Activated CD4-positive, alpha-beta memory T cell treated with anti-CD3 and anti-CD28 coated beads for 36 hours (primary cell): ENCODE data around the gene HOXC10. TPM values are rescaled to one million over a fixed set of nuclear protein-coding genes. Genes with fewer than 3 reads are reported as not detected.
A peak's percentile ranks its signal among the peaks of the same experiment; 100 is the strongest.

Experiments
- CTCF ChIA-PET: fragments of 350-600 bp; sonication (Branson Sonifier 250); formaldehyde crosslinking; loops from one replicate; lab custom pipeline; 2021; ENCODE audit warnings: antibody characterized with exemption, inconsistent platforms; lab: Charles Lee
- POLR2A ChIA-PET: fragments of 350-600 bp; sonication (Branson Sonifier 250); formaldehyde crosslinking; loops from one replicate; lab custom pipeline; 2021; ENCODE audit warnings: antibody characterized with exemption; lab: Charles Lee
- DNase-seq: peaks from one replicate; pipeline ENCODE4 v3.0.0-alpha.2; 2020
- H3K27ac Mint-ChIP-seq: one replicate; pipeline ENCODE4 v1.8.0; 2021; ENCODE audit warnings: mixed read lengths
- H3K27me3 Mint-ChIP-seq: one replicate; pipeline ENCODE4 v1.8.0; 2021; ENCODE audit warnings: mixed read lengths
- H3K36me3 Mint-ChIP-seq: one replicate; pipeline ENCODE4 v1.8.0; 2021; ENCODE audit warnings: mixed read lengths
- H3K4me1 Mint-ChIP-seq: one replicate; pipeline ENCODE4 v1.8.0; 2021; ENCODE audit warnings: low read depth, mixed read lengths
- H3K4me3 Mint-ChIP-seq: one replicate; pipeline ENCODE4 v1.8.0; 2021; ENCODE audit warnings: mild to moderate bottlenecking, mixed read lengths
- H3K9me3 Mint-ChIP-seq: one replicate; pipeline ENCODE4 v1.8.0; 2021; ENCODE audit warnings: mixed read lengths
- intact Hi-C: fragments of 100-400 bp; cut with micrococcal nuclease; formaldehyde crosslinking; loops from one replicate; pipeline ENCODE4 v1.15.1; 2023
- total RNA-seq, 2 experiments: library from RNA; stranded (reverse); gene quantifications; one replicate each; pipeline ENCODE4 v1.2.3, GENCODE V29; 2021

Gene HOXC10
- total RNA-seq, 2 experiments from 2014 or later: not detected

DNA sequence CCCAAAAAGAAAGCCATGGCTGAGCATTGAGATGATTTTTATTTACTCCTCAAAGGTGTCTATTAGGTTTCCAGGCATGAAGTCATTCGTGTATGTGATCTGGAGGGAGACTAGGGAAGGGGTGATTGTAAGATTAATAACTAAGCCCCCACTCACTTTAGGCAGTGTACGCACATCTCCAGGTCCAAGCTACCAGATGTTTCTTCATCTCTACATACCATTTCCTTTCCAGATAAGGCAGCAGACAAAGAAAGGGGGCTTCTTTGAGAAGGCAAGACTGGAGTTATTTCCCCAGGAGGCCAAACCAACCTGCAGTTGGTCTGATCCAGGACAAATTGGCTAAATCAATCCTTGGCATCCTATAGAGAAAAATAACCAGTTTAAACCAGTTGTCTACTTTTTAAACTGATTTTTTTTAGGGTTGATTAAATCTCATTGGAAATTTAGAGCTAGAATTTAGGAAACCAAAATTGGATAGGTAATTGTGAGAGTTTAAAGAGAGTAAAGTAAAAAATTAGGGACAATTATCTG, 42.4 kb upstream of the HOXC10 start:
- intact Hi-C loops: no loop called here
- Mint-ChIP-seq H3K36me3 (no peaks in the 10 kb centered on the region), H3K4me3 (no peak overlapping the region), H3K27ac (no peak overlapping the region), H3K4me1 (peaks cover 5% of the 10 kb centered on the region), H3K27me3 (peaks cover 76% of the 10 kb centered on the region), H3K9me3 (no peaks in the 10 kb centered on the region)
- DNase-seq: no peak
- CTCF ChIA-PET: interaction anchor here (0.6 kb wide), 1 partner anchor 259 kb away, joined by 3 read pairs; no protein-coding TSS in a partner anchor
- POLR2A ChIA-PET: no interaction called here

- intact Hi-C loops: no loop called here
- DNase-seq: no peak
- CTCF ChIA-PET: no interaction called here
- Mint-ChIP-seq H3K4me1 (peaks cover 5% of the 10 kb centered on the region), H3K9me3 (no peaks in the 10 kb centered on the region), H3K36me3 (no peaks in the 10 kb centered on the region), H3K27me3 (peaks cover 79% of the 10 kb centered on the region), H3K27ac (no peak overlapping the region), H3K4me3 (no peak overlapping the region)
- POLR2A ChIA-PET: no interaction called here
Measured at GRCh38 chr12:53944209-53944608, 40.7 kb upstream of the HOXC10 start.

GRCh38 chr12:53944907-53945847, 39.8 kb upstream of the HOXC10 start:
- POLR2A ChIA-PET: no interaction called here
- intact Hi-C loops: no loop called here
- Mint-ChIP-seq H3K36me3 (no peaks in the 10 kb centered on the region), H3K9me3 (no peaks in the 10 kb centered on the region), H3K27ac (no peak overlapping the region), H3K27me3 (peaks cover 78% of the 10 kb centered on the region), H3K4me3 (no peak overlapping the region), H3K4me1 (peaks cover 5% of the 10 kb centered on the region)
- no peak for DNase-seq
- CTCF ChIA-PET: interaction anchor here (1.0 to 1.4 kb wide), 2 partner anchors 41 to 188 kb away, joined by 3 read pairs; no protein-coding TSS in a partner anchor

DNA sequence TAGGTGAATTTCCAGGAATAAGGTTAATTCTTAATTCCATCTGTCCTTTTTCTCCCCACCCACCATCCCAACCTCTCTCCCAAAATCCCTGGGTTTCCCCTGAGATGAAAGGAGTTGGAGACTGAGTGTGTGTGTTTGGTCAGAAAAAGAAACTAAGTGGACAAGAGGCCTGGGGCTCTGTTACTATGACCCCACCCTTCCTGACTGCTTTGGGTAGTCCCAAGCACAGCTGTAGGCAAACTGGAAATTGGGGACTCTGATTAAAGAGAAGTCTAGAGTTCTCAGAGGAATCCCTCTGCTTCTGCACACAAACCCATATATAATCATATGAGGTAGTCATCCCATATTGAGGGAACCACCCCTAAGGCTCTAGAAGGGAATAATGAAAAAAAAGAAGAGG, 37.2 kb upstream of the HOXC10 start:
- DNase-seq: no peak
- H3K36me3 Mint-ChIP-seq: no peaks in the 10 kb centered on the region
- POLR2A ChIA-PET: interaction anchor here (0.6 kb wide), 1 partner anchor 43 kb away, joined by 4 read pairs; no protein-coding TSS in a partner anchor
- H3K27ac Mint-ChIP-seq: no peak overlapping the region
- H3K4me1 Mint-ChIP-seq: peaks cover 9% of the 10 kb centered on the region
- no peak overlapping the region for H3K4me3 Mint-ChIP-seq
- CTCF ChIA-PET: no interaction called here
- no peaks in the 10 kb centered on the region for H3K9me3 Mint-ChIP-seq
- peaks cover 83% of the 10 kb centered on the region for H3K27me3 Mint-ChIP-seq
- intact Hi-C loops: no loop called here

- Mint-ChIP-seq H3K9me3 (no peaks in the 10 kb centered on the region), H3K27me3 (peaks cover 85% of the 10 kb centered on the region), H3K4me3 (no peak overlapping the region), H3K36me3 (peaks cover 3% of the 10 kb centered on the region), H3K27ac (no peak overlapping the region), H3K4me1 (peaks cover 13% of the 10 kb centered on the region)
- intact Hi-C loops: no loop called here
- CTCF ChIA-PET: no interaction called here
- DNase-seq: no peak
- POLR2A ChIA-PET: no interaction called here
Measured at GRCh38 chr12:53948650-53949593, 36.0 kb upstream of the HOXC10 start.

DNA sequence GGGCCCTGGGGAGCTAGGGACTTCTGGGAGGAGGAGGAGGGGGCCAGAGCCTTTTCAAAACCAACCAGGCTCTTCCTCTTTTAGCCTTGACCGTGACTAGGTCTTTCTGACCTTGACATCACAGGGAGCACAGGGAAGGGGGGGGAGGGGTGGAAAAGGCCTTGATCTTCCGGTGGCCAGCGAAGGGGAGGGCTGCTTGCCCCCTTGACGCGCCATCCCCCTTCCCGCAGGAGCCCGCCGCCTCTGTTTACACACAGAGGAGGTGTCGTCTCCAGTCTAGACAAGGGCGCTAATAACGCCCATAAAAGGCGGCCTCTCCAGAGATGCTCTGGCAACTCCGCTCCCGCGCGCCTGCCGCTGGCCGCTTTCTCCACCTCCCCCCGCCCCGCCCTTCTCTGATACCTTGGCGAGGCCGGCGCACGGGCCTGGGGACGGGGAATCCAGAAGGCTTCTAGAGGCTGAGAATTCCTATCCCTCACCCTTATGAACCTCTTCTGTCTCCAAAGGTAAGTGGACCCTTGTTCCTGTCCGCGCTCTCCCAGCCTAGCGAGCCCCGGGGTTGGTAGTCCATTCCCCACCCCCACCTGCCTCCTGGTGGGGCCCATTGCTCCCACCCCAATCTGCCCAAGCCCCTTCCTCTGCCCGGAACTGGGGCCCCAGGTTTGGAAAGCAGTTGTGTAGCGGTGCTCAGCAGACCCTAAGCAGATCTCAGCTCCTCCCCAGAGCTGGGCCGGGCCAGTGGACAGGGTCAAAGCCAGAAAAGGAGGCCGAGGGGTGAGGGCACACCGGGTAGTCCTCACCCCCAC, 35.1 kb upstream of the HOXC10 start:
- Mint-ChIP-seq H3K9me3 (no peaks in the 10 kb centered on the region), H3K4me3 (no peak overlapping the region), H3K27me3 (peaks cover 86% of the 10 kb centered on the region), H3K27ac (no peak overlapping the region), H3K36me3 (peaks cover 3% of the 10 kb centered on the region), H3K4me1 (peaks cover 12% of the 10 kb centered on the region)
- ChIA-PET POLR2A (no interaction called here), CTCF (no interaction called here)
- DNase-seq: no peak
- intact Hi-C loops: loop anchor here (5.0 kb wide), 2 partner anchors 37 to 102 kb away; partner anchors contain the start of genes HOXC10 and HOXC4

DNA sequence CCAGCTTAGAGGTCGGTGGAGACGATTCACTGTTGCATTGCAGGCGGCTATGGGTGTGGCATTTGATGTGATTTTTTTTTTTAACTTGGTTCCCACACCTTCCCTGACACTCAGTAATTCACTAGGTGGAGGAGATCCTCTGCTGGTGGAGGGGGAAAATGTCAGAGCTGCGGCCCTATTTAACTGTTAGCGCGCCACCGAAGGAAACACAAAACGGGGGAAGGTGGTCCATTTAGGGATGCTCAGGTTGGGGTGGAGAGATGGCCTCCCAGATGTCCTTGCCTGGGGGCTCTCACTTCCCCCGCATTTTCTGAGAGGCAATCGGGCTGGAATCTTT, 34.5 kb upstream of the HOXC10 start:
- CTCF ChIA-PET: no interaction called here
- Mint-ChIP-seq H3K27ac (no peak overlapping the region), H3K4me3 (no peak overlapping the region), H3K9me3 (no peaks in the 10 kb centered on the region), H3K27me3 (peaks cover 83% of the 10 kb centered on the region), H3K4me1 (peaks cover 8% of the 10 kb centered on the region), H3K36me3 (peaks cover 3% of the 10 kb centered on the region)
- intact Hi-C loops: loop anchor here (5.0 kb wide), 2 partner anchors 37 to 102 kb away; partner anchors contain the start of genes HOXC10 and HOXC4
- POLR2A ChIA-PET: no interaction called here
- DNase-seq: no peak

- no peak for DNase-seq
- ChIA-PET CTCF (interaction anchor here (1.0 kb wide), 1 partner anchor 163 kb away, joined by 3 read pairs; no protein-coding TSS in a partner anchor), POLR2A (no interaction called here)
- H3K36me3 Mint-ChIP-seq: peaks cover 3% of the 10 kb centered on the region
- H3K27ac Mint-ChIP-seq: peak overlapping the region; percentile 38
- peaks cover 83% of the 10 kb centered on the region for H3K27me3 Mint-ChIP-seq
- H3K4me3 Mint-ChIP-seq: no peak overlapping the region
- H3K4me1 Mint-ChIP-seq: peaks cover 11% of the 10 kb centered on the region
- intact Hi-C loops: loop anchor here (5.0 kb wide), 2 partner anchors 36 to 101 kb away; partner anchors contain the start of genes HOXC10 and HOXC4
- no peaks in the 10 kb centered on the region for H3K9me3 Mint-ChIP-seq
Measured at GRCh38 chr12:53950789-53951576, 34.0 kb upstream of the HOXC10 start.

- Mint-ChIP-seq H3K9me3 (no peaks in the 10 kb centered on the region), H3K4me3 (no peak overlapping the region), H3K4me1 (peaks cover 16% of the 10 kb centered on the region), H3K36me3 (peaks cover 3% of the 10 kb centered on the region), H3K27me3 (peaks cover 84% of the 10 kb centered on the region), H3K27ac (peak overlapping the region; percentile 38)
- intact Hi-C loops: loop anchor here (5.0 kb wide), 2 partner anchors 36 to 101 kb away; partner anchors contain the start of genes HOXC10 and HOXC4
- POLR2A ChIA-PET: no interaction called here
- DNase-seq: no peak
- CTCF ChIA-PET: interaction anchor here (1.0 to 1.4 kb wide), 3 partner anchors 12 to 164 kb away, joined by 3 to 4 read pairs (median 3); partner anchors contain the start of gene HOXC10
Measured at GRCh38 chr12:53951577-53952334, 33.2 kb upstream of the HOXC10 start.

DNA sequence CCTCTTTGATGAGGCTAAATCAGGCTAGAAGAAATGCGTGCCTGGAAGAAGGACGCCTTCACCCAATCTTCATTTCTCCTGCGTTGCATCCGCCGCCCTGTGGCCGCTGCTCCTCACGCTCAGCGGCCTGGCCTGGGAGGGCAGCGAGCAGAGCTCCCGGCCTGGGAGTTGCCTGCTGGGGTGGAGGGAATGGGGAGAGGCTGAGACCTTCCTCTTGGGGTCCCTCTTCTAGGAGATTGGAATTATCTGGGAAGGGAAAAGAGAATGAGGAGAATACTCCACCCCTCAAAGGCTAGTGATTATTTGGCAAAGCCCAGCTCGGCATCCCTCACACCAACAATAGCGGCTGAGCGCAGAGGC, 32.6 kb upstream of the HOXC10 start:
- peaks cover 19% of the 10 kb centered on the region for H3K4me1 Mint-ChIP-seq
- no peak for DNase-seq
- ChIA-PET CTCF (interaction anchor here (1.0 to 1.4 kb wide), 2 partner anchors 12 to 33 kb away, joined by 3 to 4 read pairs; partner anchors contain the start of gene HOXC10), POLR2A (no interaction called here)
- H3K4me3 Mint-ChIP-seq: no peak overlapping the region
- H3K27ac Mint-ChIP-seq: peak overlapping the region; percentile 33
- H3K9me3 Mint-ChIP-seq: no peaks in the 10 kb centered on the region
- peaks cover 3% of the 10 kb centered on the region for H3K36me3 Mint-ChIP-seq
- peaks cover 86% of the 10 kb centered on the region for H3K27me3 Mint-ChIP-seq
- intact Hi-C loops: loop anchor here (5.0 kb wide), 2 partner anchors 35 to 100 kb away; partner anchors contain the start of genes HOXC10 and HOXC4
